HL-60 (cell line): Measurements from ENCODE around the gene ALOX12B.
"Not testable (repeated sequence)": the region's sequence is repeated elsewhere in the genome, so short reads cannot be mapped to it uniquely, and the experiment has no call there.

Source experiments
- GABPA ChIP-seq: IDR thresholded peaks from 2 replicates; pipeline ENCODE4 v1.6.1; 2012; ENCODE audit warnings: low read depth
- POLR2AphosphoS5 ChIP-seq: IDR thresholded peaks from 2 replicates; pipeline ENCODE4 v1.6.1; 2012; ENCODE audit warnings: low read depth
- SPI1 ChIP-seq: IDR thresholded peaks from 2 replicates; pipeline ENCODE4 v1.6.1; 2012; ENCODE audit warnings: low read depth, mild to moderate bottlenecking, borderline replicate concordance
- TF ChIP-seq, protein P1 (sequence below): IDR thresholded peaks from one replicate; pipeline ENCODE4 v1.5.1; 2011; ENCODE audit warnings: low read length, control low read depth, inconsistent platforms; ENCODE audit not compliant: insufficient read depth
- TF ChIP-seq, protein P2 (sequence below): IDR thresholded peaks from 2 replicates; pipeline ENCODE4 v1.6.1; 2012; ENCODE audit warnings: low read depth; ENCODE audit not compliant: insufficient replicate concordance

DNA sequence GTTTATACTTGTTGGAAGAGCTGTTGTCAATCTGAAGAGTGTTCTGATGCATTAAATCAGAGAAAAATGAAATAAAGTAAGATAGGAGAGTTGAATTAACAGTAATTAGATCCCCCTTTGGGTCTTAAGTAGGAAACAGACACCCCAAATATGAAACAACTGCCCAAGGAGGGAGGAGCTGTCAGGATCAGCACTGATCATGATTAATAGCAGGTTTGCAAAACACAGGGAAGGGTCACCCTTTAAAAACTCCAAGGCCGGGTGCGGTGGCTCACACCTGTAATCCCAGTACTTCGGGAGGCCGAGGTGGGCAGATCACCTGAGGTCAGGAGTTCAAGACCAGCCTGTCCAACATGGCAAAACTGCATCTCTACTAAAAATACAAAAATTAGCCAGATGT lies 19.5 kb upstream of the ALOX12B start:
- not testable (repeated sequence) for TF ChIP-seq POLR2AphosphoS5, GABPA, SPI1
- TF ChIP-seq, protein P1, sequence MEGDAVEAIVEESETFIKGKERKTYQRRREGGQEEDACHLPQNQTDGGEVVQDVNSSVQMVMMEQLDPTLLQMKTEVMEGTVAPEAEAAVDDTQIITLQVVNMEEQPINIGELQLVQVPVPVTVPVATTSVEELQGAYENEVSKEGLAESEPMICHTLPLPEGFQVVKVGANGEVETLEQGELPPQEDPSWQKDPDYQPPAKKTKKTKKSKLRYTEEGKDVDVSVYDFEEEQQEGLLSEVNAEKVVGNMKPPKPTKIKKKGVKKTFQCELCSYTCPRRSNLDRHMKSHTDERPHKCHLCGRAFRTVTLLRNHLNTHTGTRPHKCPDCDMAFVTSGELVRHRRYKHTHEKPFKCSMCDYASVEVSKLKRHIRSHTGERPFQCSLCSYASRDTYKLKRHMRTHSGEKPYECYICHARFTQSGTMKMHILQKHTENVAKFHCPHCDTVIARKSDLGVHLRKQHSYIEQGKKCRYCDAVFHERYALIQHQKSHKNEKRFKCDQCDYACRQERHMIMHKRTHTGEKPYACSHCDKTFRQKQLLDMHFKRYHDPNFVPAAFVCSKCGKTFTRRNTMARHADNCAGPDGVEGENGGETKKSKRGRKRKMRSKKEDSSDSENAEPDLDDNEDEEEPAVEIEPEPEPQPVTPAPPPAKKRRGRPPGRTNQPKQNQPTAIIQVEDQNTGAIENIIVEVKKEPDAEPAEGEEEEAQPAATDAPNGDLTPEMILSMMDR: not testable (repeated sequence)
- TF ChIP-seq, protein P2, sequence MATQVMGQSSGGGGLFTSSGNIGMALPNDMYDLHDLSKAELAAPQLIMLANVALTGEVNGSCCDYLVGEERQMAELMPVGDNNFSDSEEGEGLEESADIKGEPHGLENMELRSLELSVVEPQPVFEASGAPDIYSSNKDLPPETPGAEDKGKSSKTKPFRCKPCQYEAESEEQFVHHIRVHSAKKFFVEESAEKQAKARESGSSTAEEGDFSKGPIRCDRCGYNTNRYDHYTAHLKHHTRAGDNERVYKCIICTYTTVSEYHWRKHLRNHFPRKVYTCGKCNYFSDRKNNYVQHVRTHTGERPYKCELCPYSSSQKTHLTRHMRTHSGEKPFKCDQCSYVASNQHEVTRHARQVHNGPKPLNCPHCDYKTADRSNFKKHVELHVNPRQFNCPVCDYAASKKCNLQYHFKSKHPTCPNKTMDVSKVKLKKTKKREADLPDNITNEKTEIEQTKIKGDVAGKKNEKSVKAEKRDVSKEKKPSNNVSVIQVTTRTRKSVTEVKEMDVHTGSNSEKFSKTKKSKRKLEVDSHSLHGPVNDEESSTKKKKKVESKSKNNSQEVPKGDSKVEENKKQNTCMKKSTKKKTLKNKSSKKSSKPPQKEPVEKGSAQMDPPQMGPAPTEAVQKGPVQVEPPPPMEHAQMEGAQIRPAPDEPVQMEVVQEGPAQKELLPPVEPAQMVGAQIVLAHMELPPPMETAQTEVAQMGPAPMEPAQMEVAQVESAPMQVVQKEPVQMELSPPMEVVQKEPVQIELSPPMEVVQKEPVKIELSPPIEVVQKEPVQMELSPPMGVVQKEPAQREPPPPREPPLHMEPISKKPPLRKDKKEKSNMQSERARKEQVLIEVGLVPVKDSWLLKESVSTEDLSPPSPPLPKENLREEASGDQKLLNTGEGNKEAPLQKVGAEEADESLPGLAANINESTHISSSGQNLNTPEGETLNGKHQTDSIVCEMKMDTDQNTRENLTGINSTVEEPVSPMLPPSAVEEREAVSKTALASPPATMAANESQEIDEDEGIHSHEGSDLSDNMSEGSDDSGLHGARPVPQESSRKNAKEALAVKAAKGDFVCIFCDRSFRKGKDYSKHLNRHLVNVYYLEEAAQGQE: not testable (repeated sequence)
